Measurements from ENCODE around the gene HECTD3.

Gene HECTD3

DNA sequence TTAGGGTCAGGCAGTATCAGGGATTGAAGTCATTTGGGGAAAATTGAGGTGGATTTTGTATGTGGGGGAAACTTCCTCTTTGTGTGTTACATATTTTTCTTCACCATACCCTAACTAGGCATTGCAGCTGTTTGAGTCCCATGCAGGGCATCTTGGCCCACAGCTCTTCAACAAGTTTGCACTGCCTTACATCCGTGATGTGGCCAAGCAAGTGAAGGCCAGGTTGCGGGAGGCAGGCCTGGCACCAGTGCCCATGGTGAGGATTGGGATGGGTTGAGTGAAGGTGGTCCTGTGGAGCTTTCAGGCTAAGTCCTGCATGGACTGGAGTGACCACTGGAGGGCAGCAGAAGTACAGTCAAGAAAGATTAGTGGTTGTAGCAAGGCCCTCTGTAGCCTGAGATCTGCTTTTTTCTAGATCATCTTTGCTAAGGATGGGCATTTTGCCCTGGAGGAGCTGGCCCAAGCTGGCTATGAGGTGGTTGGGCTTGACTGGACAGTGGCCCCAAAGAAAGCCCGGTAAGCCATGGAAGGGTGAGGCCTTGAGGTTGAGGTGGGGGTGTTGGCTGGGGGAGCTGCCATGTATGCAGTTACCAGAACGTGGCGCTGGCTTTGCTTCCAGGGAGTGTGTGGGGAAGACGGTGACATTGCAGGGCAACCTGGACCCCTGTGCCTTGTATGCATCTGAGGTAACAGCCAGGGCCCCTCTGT lies 3.4 kb upstream of the HECTD3 start:
- peak; percentile 87 for DNase-seq
- TF ChIP-seq, protein P1, sequence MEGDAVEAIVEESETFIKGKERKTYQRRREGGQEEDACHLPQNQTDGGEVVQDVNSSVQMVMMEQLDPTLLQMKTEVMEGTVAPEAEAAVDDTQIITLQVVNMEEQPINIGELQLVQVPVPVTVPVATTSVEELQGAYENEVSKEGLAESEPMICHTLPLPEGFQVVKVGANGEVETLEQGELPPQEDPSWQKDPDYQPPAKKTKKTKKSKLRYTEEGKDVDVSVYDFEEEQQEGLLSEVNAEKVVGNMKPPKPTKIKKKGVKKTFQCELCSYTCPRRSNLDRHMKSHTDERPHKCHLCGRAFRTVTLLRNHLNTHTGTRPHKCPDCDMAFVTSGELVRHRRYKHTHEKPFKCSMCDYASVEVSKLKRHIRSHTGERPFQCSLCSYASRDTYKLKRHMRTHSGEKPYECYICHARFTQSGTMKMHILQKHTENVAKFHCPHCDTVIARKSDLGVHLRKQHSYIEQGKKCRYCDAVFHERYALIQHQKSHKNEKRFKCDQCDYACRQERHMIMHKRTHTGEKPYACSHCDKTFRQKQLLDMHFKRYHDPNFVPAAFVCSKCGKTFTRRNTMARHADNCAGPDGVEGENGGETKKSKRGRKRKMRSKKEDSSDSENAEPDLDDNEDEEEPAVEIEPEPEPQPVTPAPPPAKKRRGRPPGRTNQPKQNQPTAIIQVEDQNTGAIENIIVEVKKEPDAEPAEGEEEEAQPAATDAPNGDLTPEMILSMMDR (IDR thresholded peaks at IDR 0.05), result peak; percentile 90 to 95
- peak overlapping the region in 1 of 2 donors; percentile 42 for H3K27ac ChIP-seq
- H3K9me3 ChIP-seq, result no peaks in the 10 kb centered on the region
- H3K36me3 ChIP-seq, result peaks cover 0 to 8% (median 0%) of the 10 kb centered on the region in 3 donors
- intact Hi-C loops (cut with DNase I; ENCODE audit: low total_unique reads), result loop anchor here (2.0 to 5.0 kb wide), 4 partner anchors 177 to 483 kb away; partner anchors contain the start of gene BEST4
- no peaks in the 10 kb centered on the region for H3K27me3 ChIP-seq
- peaks cover 5 to 47% (median 38%) of the 10 kb centered on the region in 4 donors for H3K4me1 ChIP-seq
- H3K4me3 ChIP-seq, result no peak overlapping the region

- H3K27me3 ChIP-seq, result no peaks in the 10 kb centered on the region
- no peak overlapping the region for H3K4me3 ChIP-seq
- H3K36me3 ChIP-seq, result peaks cover 6 to 16% (median 8%) of the 10 kb centered on the region in 3 donors
- TF ChIP-seq, protein P1 (IDR thresholded peaks at IDR 0.05), result no peak
- intact Hi-C loops (cut with DNase I; ENCODE audit: low total_unique reads), result loop anchor here (2.0 to 5.0 kb wide), 4 partner anchors 176 to 484 kb away; partner anchors contain the start of gene BEST4
- H3K27ac ChIP-seq, result peak overlapping the region in 1 of 2 donors; percentile 86
- DNase-seq, result no peak
- peaks cover 5 to 51% (median 44%) of the 10 kb centered on the region in 4 donors for H3K4me1 ChIP-seq
- no peaks in the 10 kb centered on the region for H3K9me3 ChIP-seq
Measured at GRCh38 chr1:45013551-45014209, 2.6 kb upstream of the HECTD3 start.

GRCh38 chr1:45012639-45013278 lies 1.6 kb upstream of the HECTD3 start:
- peaks cover 5 to 50% (median 43%) of the 10 kb centered on the region in 4 donors for H3K4me1 ChIP-seq
- H3K9me3 ChIP-seq, result no peaks in the 10 kb centered on the region
- peak overlapping the region; percentile 85 to 86 for H3K27ac ChIP-seq
- H3K27me3 ChIP-seq, result no peaks in the 10 kb centered on the region
- TF ChIP-seq, protein P1 (IDR thresholded peaks at IDR 0.05), result no peak
- peak overlapping the region; percentile 86 to 95 for H3K4me3 ChIP-seq
- H3K36me3 ChIP-seq, result peaks cover 16 to 25% (median 17%) of the 10 kb centered on the region in 3 donors
- intact Hi-C loops (cut with DNase I; ENCODE audit: low total_unique reads), result loop anchor here (5.0 kb wide), 3 partner anchors 175 to 485 kb away; partner anchors contain the start of gene BEST4
- peak; percentile 83 to 89 for DNase-seq

DNA sequence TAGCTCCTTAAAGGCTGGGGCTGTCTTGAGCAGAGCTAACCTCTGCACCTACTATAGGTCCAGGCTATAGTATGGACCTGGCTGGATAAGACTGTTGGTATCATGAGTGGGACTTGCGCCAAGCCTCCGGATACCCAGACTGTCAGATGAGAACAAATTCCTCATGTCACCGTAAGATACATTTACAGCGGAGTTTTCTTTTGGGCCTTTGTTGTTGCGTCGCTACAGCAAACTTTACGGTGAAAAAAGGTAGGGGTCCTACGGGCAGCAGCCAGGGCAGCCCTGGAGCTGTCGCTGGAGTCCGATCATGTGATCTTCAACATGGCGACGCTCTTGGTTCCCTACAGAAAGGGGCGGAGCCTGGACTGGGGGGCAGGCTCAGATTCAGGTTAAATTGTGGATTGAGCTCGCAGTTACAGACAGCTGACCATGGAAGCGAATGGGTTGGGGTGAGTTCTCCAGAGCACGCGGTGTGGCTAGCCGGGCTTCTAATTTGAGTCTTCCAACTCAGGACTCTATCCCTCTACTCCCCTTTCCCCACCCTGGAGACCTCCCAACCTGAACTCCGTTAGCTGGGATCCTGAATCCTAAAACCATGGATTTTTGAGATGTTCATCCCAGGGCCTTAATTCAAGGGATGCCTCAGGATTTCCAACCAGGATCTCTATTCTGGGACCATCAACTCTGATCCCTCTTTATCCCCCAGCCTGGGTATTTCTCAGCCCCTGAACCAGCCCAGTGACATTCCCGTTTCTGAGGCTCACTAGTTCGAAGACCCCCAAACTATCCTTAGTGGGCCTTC lies 914 bp upstream of the HECTD3 start, which contains the start of gene UROD:
TSS of gene UROD (plus strand) at position 418 of the 802 bp plus-strand sequence. CDS start at position 430, 12 bp downstream.
- intact Hi-C loops (cut with DNase I; ENCODE audit: low total_unique reads), result loop anchor here (5.0 kb wide), 3 partner anchors 175 to 485 kb away; partner anchors contain the start of gene BEST4
- H3K4me1 ChIP-seq, result peaks cover 5 to 50% (median 43%) of the 10 kb centered on the region in 4 donors

More for the DNA sequence above, 914 bp upstream of the HECTD3 start, which contains the start of gene UROD:
- Histone ChIP-seq H3K4me3 (peak within 1 kb of the TSS; percentile 86 to 95), H3K9me3 (no peaks in the 10 kb centered on the region), H3K36me3 (peaks cover 23 to 32% (median 24%) of the 10 kb centered on the region in 3 donors), H3K27ac (peak within 1 kb of the TSS; percentile 85 to 86), H3K27me3 (no peaks in the 10 kb centered on the region)
- TF ChIP-seq, protein P1 (IDR thresholded peaks at IDR 0.05), result no peak
- peak; percentile 94 to 95 for DNase-seq
